ENCODE measurements around the gene C1orf167. TPM values are rescaled to one million over a fixed set of nuclear protein-coding genes. Genes with fewer than 3 reads are reported as not detected.

Gene C1orf167
- total and polyA plus RNA-seq, 8 donors: 0.24 to 14.4 (median 0.64) TPM; not detected in 3

DNA sequence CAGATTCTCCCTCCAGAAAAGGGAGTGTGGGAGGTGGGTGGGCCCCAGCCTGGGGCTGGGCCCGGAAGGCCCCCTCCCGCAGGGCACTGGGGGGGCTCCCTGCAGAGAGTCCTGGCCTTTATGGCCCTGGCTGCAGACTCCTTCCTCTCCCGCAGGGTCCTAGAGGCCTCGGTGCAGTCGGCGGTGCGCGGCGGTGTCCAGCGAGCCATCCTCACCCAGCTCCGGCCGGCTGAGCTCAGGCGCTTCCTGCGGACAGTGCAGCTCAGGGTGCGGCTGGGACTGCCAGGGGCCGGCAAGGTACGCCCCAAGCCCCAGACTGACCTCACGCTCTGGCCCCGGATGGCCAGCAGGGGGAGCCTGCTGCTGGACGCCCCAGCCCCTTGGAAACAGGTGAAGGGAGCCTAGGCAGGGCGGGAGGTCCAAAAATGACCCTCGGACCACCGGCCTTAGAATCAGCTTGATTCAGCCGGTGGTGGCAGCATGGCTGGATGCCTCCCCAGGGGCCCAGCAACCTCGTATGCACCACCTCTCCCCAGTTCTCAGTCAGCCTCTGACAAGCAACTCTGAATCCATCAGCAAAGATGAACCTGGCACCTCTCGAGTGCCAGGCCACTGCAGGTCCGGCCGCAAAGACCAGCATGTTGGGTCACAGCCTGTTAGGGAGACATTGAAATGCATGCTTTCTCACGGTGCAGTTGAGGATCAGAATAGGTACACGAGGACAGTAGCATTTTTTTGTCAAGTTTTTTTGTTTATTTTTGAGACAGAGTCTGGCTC, 23.2 kb downstream of the C1orf167 start:
- ATAC-seq (peak; percentile 52), DNase-seq (peak in 3 of 4 donors; percentile 39 to 94 (median 70))
- H3K27ac ChIP-seq: peak overlapping the region; percentile 55 to 63
- intact Hi-C loops (cut with DNase I): no loop called here
- TF ChIP-seq, protein P1, sequence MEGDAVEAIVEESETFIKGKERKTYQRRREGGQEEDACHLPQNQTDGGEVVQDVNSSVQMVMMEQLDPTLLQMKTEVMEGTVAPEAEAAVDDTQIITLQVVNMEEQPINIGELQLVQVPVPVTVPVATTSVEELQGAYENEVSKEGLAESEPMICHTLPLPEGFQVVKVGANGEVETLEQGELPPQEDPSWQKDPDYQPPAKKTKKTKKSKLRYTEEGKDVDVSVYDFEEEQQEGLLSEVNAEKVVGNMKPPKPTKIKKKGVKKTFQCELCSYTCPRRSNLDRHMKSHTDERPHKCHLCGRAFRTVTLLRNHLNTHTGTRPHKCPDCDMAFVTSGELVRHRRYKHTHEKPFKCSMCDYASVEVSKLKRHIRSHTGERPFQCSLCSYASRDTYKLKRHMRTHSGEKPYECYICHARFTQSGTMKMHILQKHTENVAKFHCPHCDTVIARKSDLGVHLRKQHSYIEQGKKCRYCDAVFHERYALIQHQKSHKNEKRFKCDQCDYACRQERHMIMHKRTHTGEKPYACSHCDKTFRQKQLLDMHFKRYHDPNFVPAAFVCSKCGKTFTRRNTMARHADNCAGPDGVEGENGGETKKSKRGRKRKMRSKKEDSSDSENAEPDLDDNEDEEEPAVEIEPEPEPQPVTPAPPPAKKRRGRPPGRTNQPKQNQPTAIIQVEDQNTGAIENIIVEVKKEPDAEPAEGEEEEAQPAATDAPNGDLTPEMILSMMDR (IDR thresholded peaks at IDR 0.05): peak; percentile 89
- peaks cover 47 to 52% of the 10 kb centered on the region in 2 donors for H3K4me1 ChIP-seq
- H3K27me3 ChIP-seq: no peaks in the 10 kb centered on the region
- peaks cover 0 to 16% of the 10 kb centered on the region in 2 donors for H3K36me3 ChIP-seq
- no peaks in the 10 kb centered on the region for H3K9me3 ChIP-seq
- peak overlapping the region in 1 of 2 donors; percentile 5 for H3K4me3 ChIP-seq

DNA sequence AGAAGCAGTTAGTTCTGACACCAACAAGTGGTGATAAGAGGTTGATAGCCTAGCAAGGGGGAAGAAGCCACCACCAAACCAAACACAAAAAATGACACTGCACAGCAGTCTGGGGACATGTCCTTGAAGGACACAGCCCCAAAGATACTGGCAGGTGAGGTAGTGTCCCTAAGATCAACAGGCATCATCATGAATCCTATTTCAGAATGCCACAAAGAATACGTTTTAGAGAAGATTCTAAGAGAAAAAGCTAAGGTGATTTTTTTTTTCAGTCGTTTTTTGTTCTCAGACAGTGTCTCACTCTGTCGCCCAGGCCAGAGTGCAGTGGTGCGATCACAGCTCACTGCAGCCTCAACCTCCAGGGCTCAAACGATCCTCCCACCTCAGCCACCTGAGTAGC, 24.2 kb downstream of the C1orf167 start:
- TF ChIP-seq, protein P1 (IDR thresholded peaks at IDR 0.05): no peak
- Histone ChIP-seq H3K27ac (no peak overlapping the region), H3K4me1 (peaks cover 54 to 62% of the 10 kb centered on the region in 2 donors), H3K36me3 (peaks cover 0 to 25% of the 10 kb centered on the region in 2 donors), H3K4me3 (no peak overlapping the region), H3K27me3 (no peaks in the 10 kb centered on the region), H3K9me3 (no peaks in the 10 kb centered on the region)
- no peak for ATAC-seq
- DNase-seq: peak in 1 of 4 donors; percentile 27
- intact Hi-C loops (cut with DNase I): no loop called here

DNA sequence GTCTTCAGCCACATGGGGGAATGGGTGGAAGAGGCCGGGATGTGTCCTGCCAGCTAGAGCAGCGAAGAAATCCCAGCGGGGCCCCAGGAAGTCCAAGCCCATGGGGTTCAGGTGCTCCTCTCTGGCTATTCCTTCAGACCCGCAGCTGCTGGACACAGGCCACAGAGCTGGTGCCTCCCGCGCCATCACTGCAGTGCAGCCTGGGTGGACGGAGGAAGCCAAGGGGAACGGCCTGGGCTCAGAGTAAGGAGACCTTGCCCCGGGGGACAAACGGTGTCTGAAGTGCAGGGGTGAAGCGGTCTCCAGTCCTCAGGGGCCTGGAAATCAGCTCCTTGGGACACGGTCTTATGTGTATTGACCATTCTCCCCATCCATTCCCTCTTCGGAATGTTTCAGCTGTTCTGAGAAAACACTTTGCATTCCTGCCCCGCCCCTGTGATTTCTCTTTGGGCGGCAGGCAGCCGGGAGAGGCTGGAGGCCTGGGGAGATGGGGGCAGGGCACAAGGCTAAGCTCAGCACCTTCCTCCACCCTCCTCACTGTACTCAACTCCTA, 25.3 kb downstream of the C1orf167 start:
- Histone ChIP-seq H3K9me3 (no peaks in the 10 kb centered on the region), H3K4me1 (peaks cover 63 to 74% of the 10 kb centered on the region in 2 donors), H3K4me3 (peak overlapping the region in 1 of 2 donors; percentile 9), H3K27me3 (no peaks in the 10 kb centered on the region), H3K27ac (peak overlapping the region; percentile 89 to 94), H3K36me3 (peaks cover 0 to 34% of the 10 kb centered on the region in 2 donors)
- peak; percentile 73 for ATAC-seq
- intact Hi-C loops (cut with DNase I): no loop called here
- TF ChIP-seq, protein P1 (IDR thresholded peaks at IDR 0.05): no peak
- DNase-seq: peak in 2 of 4 donors; percentile 84 to 86

DNA sequence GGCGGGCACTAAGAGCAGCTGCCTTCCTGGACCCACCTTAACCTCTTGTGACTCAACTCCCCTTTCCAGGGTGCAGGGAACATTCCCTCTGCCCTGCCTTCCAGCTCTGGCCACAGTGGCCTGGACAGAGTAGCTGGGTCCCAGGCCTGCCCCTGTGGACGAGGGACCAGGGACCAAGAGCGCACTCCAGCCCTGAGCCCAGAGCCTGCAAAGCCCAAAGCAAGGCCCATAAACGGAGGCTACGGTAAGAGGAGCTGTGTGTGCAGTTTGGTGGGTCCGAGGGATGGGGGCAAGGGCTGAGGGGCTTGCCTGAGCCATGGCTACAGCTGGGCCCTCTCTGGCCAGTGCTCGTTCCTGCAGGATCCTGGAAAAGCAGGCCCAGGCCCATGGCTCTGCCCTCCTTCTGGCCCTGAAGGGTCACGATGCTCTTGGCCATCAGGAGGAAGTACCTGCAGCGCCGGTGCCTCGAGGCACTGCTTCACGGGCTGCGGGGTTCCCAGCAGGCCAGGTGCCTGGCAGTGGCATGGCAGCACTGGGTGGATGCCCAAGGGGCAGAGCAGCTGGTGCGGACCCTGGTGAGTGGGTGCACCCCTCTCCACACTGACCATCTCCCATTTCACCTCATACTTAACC, 25.9 kb downstream of the C1orf167 start:
- ATAC-seq (no peak), DNase-seq (peak in 1 of 4 donors; percentile 75)
- TF ChIP-seq, protein P1 (IDR thresholded peaks at IDR 0.05): no peak
- Histone ChIP-seq H3K4me3 (peak overlapping the region in 1 of 2 donors; percentile 9), H3K27ac (peak overlapping the region; percentile 89 to 94), H3K4me1 (peaks cover 63 to 79% of the 10 kb centered on the region in 2 donors), H3K36me3 (peaks cover 0 to 40% of the 10 kb centered on the region in 2 donors), H3K27me3 (no peaks in the 10 kb centered on the region), H3K9me3 (no peaks in the 10 kb centered on the region)
- intact Hi-C loops (cut with DNase I): no loop called here
